Measurements from ENCODE around the gene ATP8A2.

DNA sequence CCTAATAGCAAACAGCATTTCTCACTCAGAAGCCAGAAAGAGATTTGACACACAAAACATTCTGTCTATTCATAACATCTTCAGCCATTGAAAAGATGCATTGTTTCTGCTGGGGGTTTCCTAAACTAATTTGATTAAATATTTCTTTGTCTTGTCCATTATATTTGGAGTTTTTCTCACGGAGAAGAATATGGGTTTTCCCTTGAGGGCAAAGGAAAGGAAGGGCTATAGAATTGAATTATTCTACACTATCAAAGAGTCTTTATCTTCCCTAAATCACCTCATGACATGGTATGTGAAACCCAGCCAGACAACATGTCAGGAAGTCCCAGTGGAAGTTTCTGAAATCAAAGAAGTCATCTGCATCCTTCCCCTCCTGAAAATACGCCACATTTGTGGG lies 493.6 kb downstream of the ATP8A2 start:
- no peak for TF ChIP-seq SUZ12 (IDR thresholded peaks at IDR 0.05; ENCODE audit: low read length)
- TF ChIP-seq EZH2 (IDR thresholded peaks at IDR 0.05; ENCODE audit: low read depth, low read length, severe bottlenecking): no peak
- TF ChIP-seq RXRA (IDR thresholded peaks at IDR 0.05; ENCODE audit: insufficient read depth, low read depth, low read length): no peak

All from H1 (cell line).